ENCODE results near the gene ACOXL. TPM values are rescaled to one million over a fixed set of nuclear protein-coding genes. Genes with fewer than 3 reads are reported as not detected.
"Not testable (repeated sequence)": the region's sequence is repeated elsewhere in the genome, so short reads cannot be mapped to it uniquely, and the experiment has no call there.

ACOXL gene
- total and polyA plus RNA-seq, 10 of the 15 experiments (the other 5 are each of a cell fraction or from before 2014, with no cell fraction given) = 0.05 to 1.3 (median 0.71) TPM

DNA sequence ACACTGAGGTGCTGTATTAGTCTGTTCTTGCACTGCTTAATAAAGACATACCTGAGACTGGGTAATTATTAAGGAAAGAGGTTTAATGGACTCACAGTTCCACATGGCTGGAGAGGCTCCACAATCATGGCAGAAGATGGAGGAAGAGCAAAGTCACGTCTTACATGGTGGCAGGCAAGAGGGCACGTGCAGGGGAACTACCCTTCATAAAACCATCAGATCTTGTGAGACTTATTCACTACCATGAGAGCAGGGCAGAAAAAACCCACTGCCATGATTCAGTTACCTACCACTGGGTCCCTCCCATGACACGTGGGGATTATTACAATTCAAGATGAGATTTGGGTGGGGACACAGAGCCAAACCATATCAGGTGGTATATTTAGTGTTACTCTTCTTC lies 229.3 kb downstream of the ACOXL start:
- TF ChIP-seq BHLHE40 (IDR thresholded peaks at IDR 0.05; ENCODE audit: borderline replicate concordance in 1 of 2, low read depth in 2 of 2, low read length in 1 of 2) = peak in 1 of 2 experiments; percentile 54; a peak in 1 of 4 replicates
- H4K20me1 ChIP-seq (ENCODE audit: control insufficient read depth, insufficient read depth); H3K4me3 ChIP-seq; DNase-seq (ENCODE audit: low read depth, low spot score); H3K4me1 ChIP-seq (ENCODE audit: control insufficient read depth, insufficient read depth, low read length); FAIRE-seq; H3K27ac ChIP-seq (ENCODE audit: control insufficient read depth, insufficient read depth); H3K4me2 ChIP-seq (ENCODE audit: control insufficient read depth, insufficient read depth); CTCF ChIA-PET; H3K9me3 ChIP-seq (replicated peaks; ENCODE audit: control insufficient read depth, insufficient read depth, low read length); H3K36me3 ChIP-seq (ENCODE audit: control insufficient read depth in 2 of 2, insufficient read depth in 2 of 2, low read length in 1 of 2); in situ Hi-C loops (cut with MboI); H3K27me3 ChIP-seq (replicated peaks in 1 of 2; ENCODE audit: control insufficient read depth in 2 of 2, insufficient read depth in 2 of 2, low read length in 1 of 2); H2AFZ ChIP-seq (ENCODE audit: control insufficient read depth, low read depth, low read length); BruUV-seq (replicated peaks); H3K79me2 ChIP-seq (ENCODE audit: control insufficient read depth, insufficient read depth, low read length); POLR2A ChIA-PET; RAD21 ChIA-PET (ENCODE audit: unreplicated experiment); H3K9ac ChIP-seq (ENCODE audit: control insufficient read depth, insufficient read depth, low read length); ATAC-seq; SMC1A ChIA-PET (ENCODE audit: uncharacterized antibody, unreplicated experiment): not testable (repeated sequence)
- WGBS (ENCODE audit: insufficient coverage, insufficient replicate concordance, low lambda C conversion rate, missing lambda C conversion rate) = 3% methylated on average over 3 of the region's 3 CpGs
- intact Hi-C loops (cut with micrococcal nuclease; ENCODE audit: unreplicated experiment) = loop anchor here (2.0 kb wide), 1 partner anchor 35 kb away; no protein-coding TSS in a partner anchor

DNA sequence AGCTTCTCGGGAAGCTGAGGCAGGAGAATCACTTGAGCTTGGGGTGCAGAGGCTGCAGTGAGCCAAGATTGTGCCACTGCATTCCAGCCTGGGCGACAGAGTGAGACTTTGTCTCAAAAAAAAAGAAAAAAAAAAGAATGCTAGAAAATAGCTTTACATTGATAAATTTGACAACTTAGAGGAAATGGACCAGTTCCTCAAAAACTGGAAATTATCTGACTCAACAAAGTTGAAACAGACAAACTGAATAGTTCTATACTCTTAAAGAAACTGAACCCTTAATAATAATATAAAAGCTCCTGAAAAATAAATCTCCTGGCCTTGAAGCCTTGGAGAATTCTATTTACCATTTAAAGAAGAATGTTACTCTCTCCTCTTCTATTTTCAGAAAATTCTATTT lies 237.3 kb downstream of the ACOXL start:
- SMC1A ChIA-PET (ENCODE audit: uncharacterized antibody, unreplicated experiment) = interaction anchor here (2.2 kb wide), 1 partner anchor 11 kb away, joined by 10 read pairs; no protein-coding TSS in a partner anchor
- no TSS peak for BruUV-seq (replicated peaks)
- CTCF ChIA-PET = interaction anchor here (1.0 kb wide), 1 partner anchor 12 kb away, joined by 3 read pairs; no protein-coding TSS in a partner anchor

More for the DNA sequence above, 237.3 kb downstream of the ACOXL start:
- in situ Hi-C loops (cut with MboI) = no loop called here
- intact Hi-C loops (cut with micrococcal nuclease; ENCODE audit: unreplicated experiment) = no loop called here
- Histone ChIP-seq H3K4me1 (ENCODE audit: control insufficient read depth, insufficient read depth, low read length) (no peaks in the 10 kb centered on the region), H4K20me1 (ENCODE audit: control insufficient read depth, insufficient read depth) (no peaks in the 10 kb centered on the region), H2AFZ (ENCODE audit: control insufficient read depth, low read depth, low read length) (no peak overlapping the region), H3K27me3 (replicated peaks in 1 of 2; ENCODE audit: control insufficient read depth in 2 of 2, insufficient read depth in 2 of 2, low read length in 1 of 2) (no peaks in the 10 kb centered on the region; a peak in 1 of 4 replicates), H3K4me3 (no peak overlapping the region), H3K9ac (ENCODE audit: control insufficient read depth, insufficient read depth, low read length) (no peak overlapping the region), H3K79me2 (ENCODE audit: control insufficient read depth, insufficient read depth, low read length) (no peaks in the 10 kb centered on the region), H3K27ac (ENCODE audit: control insufficient read depth, insufficient read depth) (no peak overlapping the region), H3K36me3 (ENCODE audit: control insufficient read depth in 2 of 2, insufficient read depth in 2 of 2, low read length in 1 of 2) (no peaks in the 10 kb centered on the region), H3K9me3 (replicated peaks; ENCODE audit: control insufficient read depth, insufficient read depth, low read length) (peaks cover 4% of the 10 kb centered on the region; the same call in 1 of the 3 replicates), H3K4me2 (ENCODE audit: control insufficient read depth, insufficient read depth) (no peak overlapping the region)
- TF ChIP-seq ZSCAN29 (IDR thresholded peaks at IDR 0.05) (no peak), SPI1 (IDR thresholded peaks at IDR 0.05; ENCODE audit: borderline replicate concordance, insufficient read depth, low read depth, low read length) (peak; percentile 17; the same call in 1 of the 2 replicates)
- no peak for FAIRE-seq
- no peak for DNase-seq (ENCODE audit: low read depth, low spot score)
- RAD21 ChIA-PET (ENCODE audit: unreplicated experiment) = no interaction called here
- no peak for ATAC-seq
- 11% methylated on average over 2 of the region's 2 CpGs for WGBS (ENCODE audit: insufficient coverage, insufficient replicate concordance, low lambda C conversion rate, missing lambda C conversion rate)
- POLR2A ChIA-PET = no interaction called here

All from GM12878 (cell line).